ENCODE results near the gene IL37.
"Not testable (repeated sequence)": the region's sequence is repeated elsewhere in the genome, so short reads cannot be mapped to it uniquely, and the experiment has no call there.

- not testable (repeated sequence) for TF ChIP-seq CTCF, POLR2A (IDR thresholded peaks at IDR 0.05)
Measured at GRCh38 chr2:112934117-112934516, 23.2 kb downstream of the IL37 start.
